Astrocyte (in vitro differentiated cells and primary cell): ENCODE results near the gene BIRC7. TPM values are rescaled to one million over a fixed set of nuclear protein-coding genes. Genes with fewer than 3 reads are reported as not detected.

ENCODE experiments used
- DNase-seq: peaks from one replicate; pipeline ENCODE4 v3.0.0-alpha.2; 2010; ENCODE audit warnings: low read depth
- FAIRE-seq: peaks from 2 replicates; lab custom pipeline; 2011; peaks lifted over from hg19 to GRCh38; lab: Jason Lieb, UNC
- H2AFZ ChIP-seq: 2 replicates; pipeline ENCODE4 v1.6.0; 2012; ENCODE audit warnings: low read depth, low read length, inconsistent platforms
- H3K27ac ChIP-seq: 2 replicates; pipeline ENCODE4 v1.5.1; 2011; ENCODE audit warnings: low read depth, low read length, inconsistent platforms
- H3K27me3 ChIP-seq: 2 replicates; pipeline ENCODE4 v1.6.0; 2011; ENCODE audit warnings: low read length, inconsistent platforms; ENCODE audit not compliant: insufficient read depth
- H3K36me3 ChIP-seq: 2 replicates; pipeline ENCODE4 v1.5.1; 2011; ENCODE audit warnings: low read length, inconsistent platforms; ENCODE audit not compliant: insufficient read depth
- H3K4me1 ChIP-seq: 2 replicates; pipeline ENCODE4 v1.5.1; 2011; ENCODE audit warnings: low read length, inconsistent platforms; ENCODE audit not compliant: insufficient read depth
- H3K4me2 ChIP-seq: 2 replicates; pipeline ENCODE4 v1.6.0; 2012; ENCODE audit warnings: low read length, inconsistent platforms
- H3K4me3 ChIP-seq: 2 replicates; pipeline ENCODE4 v1.5.1; 2011; ENCODE audit warnings: low read depth, mild to moderate bottlenecking, low read length, inconsistent platforms; ENCODE audit not compliant: insufficient read depth
- H3K79me2 ChIP-seq: 2 replicates; pipeline ENCODE4 v1.6.0; 2012; ENCODE audit warnings: mild to moderate bottlenecking, low read length, inconsistent platforms; ENCODE audit not compliant: insufficient read depth
- H3K9ac ChIP-seq: 2 replicates; pipeline ENCODE4 v1.6.0; 2012; ENCODE audit warnings: mild to moderate bottlenecking, low read length, inconsistent platforms
- H3K9me3 ChIP-seq: 2 replicates; pipeline ENCODE4 v1.5.1; 2012; ENCODE audit warnings: low read depth, mild to moderate bottlenecking, low read length, inconsistent platforms; ENCODE audit not compliant: insufficient read depth
- H4K20me1 ChIP-seq: 2 replicates; pipeline ENCODE4 v1.6.0; 2012; ENCODE audit warnings: low read length, inconsistent platforms; ENCODE audit not compliant: insufficient read depth
- H3K27ac Mint-ChIP-seq: one replicate; pipeline ENCODE4 v1.8.0; 2021; ENCODE audit warnings: mild to moderate bottlenecking, mixed read lengths; ENCODE audit not compliant: unreplicated experiment
- H3K27me3 Mint-ChIP-seq: one replicate; pipeline ENCODE4 v1.8.0; 2021; ENCODE audit warnings: low read depth, mixed read lengths; ENCODE audit not compliant: unreplicated experiment
- H3K36me3 Mint-ChIP-seq: one replicate; pipeline ENCODE4 v1.8.0; 2021; ENCODE audit warnings: low read depth, mixed read lengths; ENCODE audit not compliant: unreplicated experiment
- H3K4me1 Mint-ChIP-seq: one replicate; pipeline ENCODE4 v1.8.0; 2021; ENCODE audit warnings: low read depth, mixed read lengths; ENCODE audit not compliant: unreplicated experiment
- H3K4me3 Mint-ChIP-seq: one replicate; pipeline ENCODE4 v1.8.0; 2021; ENCODE audit warnings: mild to moderate bottlenecking, moderate library complexity, mixed read lengths; ENCODE audit not compliant: unreplicated experiment
- H3K9me3 Mint-ChIP-seq: one replicate; pipeline ENCODE4 v1.8.0; 2021; ENCODE audit warnings: mild to moderate bottlenecking, mixed read lengths; ENCODE audit not compliant: unreplicated experiment
- EZH2 ChIP-seq: IDR thresholded peaks from 2 replicates; pipeline ENCODE4 v1.6.1; 2012; ENCODE audit warnings: mild to moderate bottlenecking, low read length, inconsistent platforms; ENCODE audit not compliant: insufficient read depth
- total RNA-seq: library from RNA; stranded (reverse); gene quantifications from 2 replicates; pipeline ENCODE4 v1.2.1, GENCODE V29; 2021
- TF ChIP-seq, protein P1 (sequence below): IDR thresholded peaks from 2 replicates; pipeline ENCODE4 v1.5.1; 2011; ENCODE audit warnings: low read depth, mild to moderate bottlenecking, inconsistent platforms, low read length, moderate library complexity; ENCODE audit not compliant: insufficient read depth

Gene BIRC7
- total RNA-seq, 1 donor from 2014 or later, result 3.3 TPM

DNA sequence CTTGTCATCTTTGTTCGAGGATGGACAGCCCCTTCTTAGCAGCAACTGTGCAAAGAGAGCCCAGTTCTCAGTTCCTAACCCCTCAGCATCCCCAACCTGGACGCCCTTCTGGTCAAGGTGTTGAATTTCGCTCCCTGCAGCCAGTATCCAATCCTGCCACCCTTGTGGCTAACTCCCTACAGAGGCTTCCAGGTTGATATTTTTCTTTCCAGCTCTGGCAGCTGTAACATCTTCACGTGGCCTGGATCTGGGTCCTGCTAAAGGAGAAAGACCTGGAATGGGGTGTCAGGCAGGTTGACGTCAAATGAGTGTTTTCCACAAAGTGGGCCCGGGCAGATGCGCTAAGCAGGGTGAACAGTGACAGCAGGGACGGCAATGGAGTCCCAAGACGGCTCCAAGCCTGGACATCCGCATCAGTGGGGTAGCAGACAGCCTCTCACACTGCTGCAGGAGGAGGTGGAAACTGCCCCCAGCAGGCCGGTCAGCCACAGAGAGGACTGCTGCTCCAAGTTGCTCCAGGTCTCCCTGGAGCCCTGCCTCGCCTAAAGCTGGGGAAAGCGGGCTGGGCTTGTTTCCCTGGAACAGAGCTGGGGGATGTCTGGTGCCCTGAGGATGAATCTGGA, 18.7 kb upstream of the BIRC7 start:
- peaks cover 38% of the 10 kb centered on the region for H3K79me2 ChIP-seq
- H3K9ac ChIP-seq, result peak overlapping the region; percentile 91
- Mint-ChIP-seq H3K36me3 (peaks cover 13% of the 10 kb centered on the region), H3K9me3 (no peaks in the 10 kb centered on the region), H3K27me3 (peaks cover 20% of the 10 kb centered on the region), H3K27ac (peak overlapping the region; percentile 34), H3K4me3 (peak overlapping the region; percentile 81), H3K4me1 (peaks cover 29% of the 10 kb centered on the region)
- H3K27ac ChIP-seq, result peak overlapping the region; percentile 60
- peak overlapping the region; percentile 91 for H2AFZ ChIP-seq
- no peak for TF ChIP-seq EZH2
- TF ChIP-seq, protein P1, sequence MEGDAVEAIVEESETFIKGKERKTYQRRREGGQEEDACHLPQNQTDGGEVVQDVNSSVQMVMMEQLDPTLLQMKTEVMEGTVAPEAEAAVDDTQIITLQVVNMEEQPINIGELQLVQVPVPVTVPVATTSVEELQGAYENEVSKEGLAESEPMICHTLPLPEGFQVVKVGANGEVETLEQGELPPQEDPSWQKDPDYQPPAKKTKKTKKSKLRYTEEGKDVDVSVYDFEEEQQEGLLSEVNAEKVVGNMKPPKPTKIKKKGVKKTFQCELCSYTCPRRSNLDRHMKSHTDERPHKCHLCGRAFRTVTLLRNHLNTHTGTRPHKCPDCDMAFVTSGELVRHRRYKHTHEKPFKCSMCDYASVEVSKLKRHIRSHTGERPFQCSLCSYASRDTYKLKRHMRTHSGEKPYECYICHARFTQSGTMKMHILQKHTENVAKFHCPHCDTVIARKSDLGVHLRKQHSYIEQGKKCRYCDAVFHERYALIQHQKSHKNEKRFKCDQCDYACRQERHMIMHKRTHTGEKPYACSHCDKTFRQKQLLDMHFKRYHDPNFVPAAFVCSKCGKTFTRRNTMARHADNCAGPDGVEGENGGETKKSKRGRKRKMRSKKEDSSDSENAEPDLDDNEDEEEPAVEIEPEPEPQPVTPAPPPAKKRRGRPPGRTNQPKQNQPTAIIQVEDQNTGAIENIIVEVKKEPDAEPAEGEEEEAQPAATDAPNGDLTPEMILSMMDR, result no peak
- DNase-seq (no peak), FAIRE-seq (no peak)
- peak overlapping the region; percentile 63 for H3K4me3 ChIP-seq
- no peaks in the 10 kb centered on the region for H3K9me3 ChIP-seq
- peaks cover 36% of the 10 kb centered on the region for H4K20me1 ChIP-seq
- H3K36me3 ChIP-seq, result peaks cover 17% of the 10 kb centered on the region
- H3K4me2 ChIP-seq, result peak overlapping the region; percentile 95
- H3K4me1 ChIP-seq, result peaks cover 25% of the 10 kb centered on the region
- peaks cover 7% of the 10 kb centered on the region for H3K27me3 ChIP-seq

DNA sequence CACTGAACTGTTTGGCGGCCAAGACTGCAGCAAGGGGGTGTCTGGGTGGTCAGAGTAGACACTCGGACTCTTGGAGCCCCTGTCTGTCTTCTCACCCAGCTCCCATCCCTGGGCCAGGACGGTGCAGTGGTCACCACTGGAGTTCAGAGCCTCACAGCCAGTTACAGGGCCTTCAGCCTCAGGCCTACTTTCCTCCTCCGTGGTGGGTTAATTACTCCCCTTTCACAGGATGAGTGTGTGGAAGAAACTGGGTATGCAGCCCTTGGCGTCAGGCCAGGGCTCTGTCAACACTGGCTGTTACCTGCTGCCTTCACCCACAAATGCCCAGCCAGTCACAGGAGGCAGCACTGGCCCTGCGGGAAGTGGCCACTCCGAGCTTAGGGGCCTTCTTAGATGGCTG, 18.0 kb upstream of the BIRC7 start:
- Histone ChIP-seq H3K27ac (no peak overlapping the region), H3K4me3 (no peak overlapping the region), H3K9me3 (no peaks in the 10 kb centered on the region), H4K20me1 (peaks cover 28% of the 10 kb centered on the region), H3K4me2 (no peak overlapping the region), H3K9ac (no peak overlapping the region), H3K27me3 (peaks cover 7% of the 10 kb centered on the region), H3K4me1 (peaks cover 23% of the 10 kb centered on the region), H3K36me3 (peaks cover 12% of the 10 kb centered on the region), H3K79me2 (peaks cover 30% of the 10 kb centered on the region), H2AFZ (no peak overlapping the region)
- TF ChIP-seq, protein P1, result no peak
- TF ChIP-seq EZH2, result no peak
- Mint-ChIP-seq H3K27ac (no peak overlapping the region), H3K36me3 (peaks cover 7% of the 10 kb centered on the region), H3K4me3 (peak overlapping the region; percentile 81), H3K9me3 (no peaks in the 10 kb centered on the region), H3K27me3 (peaks cover 20% of the 10 kb centered on the region), H3K4me1 (peaks cover 23% of the 10 kb centered on the region)
- DNase-seq, result no peak
- FAIRE-seq, result no peak
